Activated CD8-positive, alpha-beta memory T cell treated with anti-CD3 and anti-CD28 coated beads, Interleukin-2, amount 50 U/mL, for 24 hours (primary cell): ENCODE data around the gene MARCHF2.

Experiments
- DNase-seq: peaks from one replicate; pipeline ENCODE4 v3.0.0-alpha.2; 2020; ENCODE audit errors: extremely low read depth

Gene MARCHF2

DNA sequence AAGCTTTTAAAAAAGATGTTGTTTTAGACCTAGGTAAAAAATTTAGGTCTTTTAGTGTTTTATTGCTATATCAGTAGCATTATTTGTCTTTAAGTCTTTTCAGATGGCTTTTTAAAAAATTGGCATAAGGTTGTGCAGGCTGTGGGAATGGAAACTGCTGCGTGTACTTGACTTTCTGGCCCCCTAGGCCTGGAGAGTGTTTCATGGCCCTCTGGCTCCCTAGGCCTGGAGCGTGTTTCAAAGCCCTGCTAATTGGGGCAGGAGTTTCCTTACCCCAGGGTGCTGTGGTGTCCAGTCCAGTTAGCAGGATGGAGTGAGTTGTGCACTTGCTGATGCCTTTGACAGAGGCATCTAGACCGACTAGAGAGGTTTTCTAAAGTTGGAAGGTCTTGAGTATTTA lies 65.5 kb downstream of the MARCHF2 start:
- DNase-seq: no peak

DNA sequence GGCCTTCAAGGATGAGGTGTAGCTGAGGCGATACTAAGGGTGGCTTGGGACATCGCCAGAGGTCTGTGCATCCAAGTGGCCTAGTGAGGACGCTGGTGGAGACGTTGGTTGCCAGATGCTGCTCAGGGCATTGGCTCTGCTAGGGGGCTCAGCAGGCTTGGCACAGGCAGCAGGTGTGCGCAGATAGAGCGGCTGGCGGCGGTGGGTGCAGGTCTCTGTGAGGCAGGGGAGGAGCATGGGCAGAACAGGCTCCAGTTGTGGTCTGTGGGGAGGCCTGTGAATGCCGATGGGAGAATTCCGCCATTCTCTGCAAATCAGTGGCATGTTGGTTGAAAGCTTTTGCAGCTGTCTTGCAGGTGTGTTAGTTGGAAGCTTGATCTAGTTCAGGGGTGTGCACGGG lies 68.1 kb downstream of the MARCHF2 start:
- DNase-seq: no peak

DNA sequence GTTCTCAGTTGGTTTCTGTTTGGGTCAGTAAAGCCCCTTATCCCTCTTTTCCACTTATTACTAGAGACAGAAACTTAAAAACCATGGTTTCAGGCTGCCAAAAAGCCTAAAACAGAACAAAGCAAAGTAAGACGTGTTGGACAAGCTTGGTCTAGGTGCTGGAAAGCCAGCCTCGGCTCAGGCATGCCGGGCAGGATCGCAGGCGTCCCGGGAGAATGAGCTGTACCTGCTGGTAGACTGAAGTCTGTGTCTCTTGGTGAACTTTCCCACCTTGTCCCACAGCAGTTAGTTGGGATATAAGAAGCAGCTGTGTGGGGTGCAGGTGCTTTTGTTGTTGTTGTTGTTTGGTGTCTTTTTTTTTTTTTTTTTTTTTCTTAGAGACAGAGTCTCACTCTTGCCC lies 68.5 kb downstream of the MARCHF2 start:
- no peak for DNase-seq

- no peak for DNase-seq
Measured at GRCh38 chr19:8482696-8483095, 69.6 kb downstream of the MARCHF2 start.

- DNase-seq: no peak
Measured at GRCh38 chr19:8483165-8483564, 70.1 kb downstream of the MARCHF2 start.

DNA sequence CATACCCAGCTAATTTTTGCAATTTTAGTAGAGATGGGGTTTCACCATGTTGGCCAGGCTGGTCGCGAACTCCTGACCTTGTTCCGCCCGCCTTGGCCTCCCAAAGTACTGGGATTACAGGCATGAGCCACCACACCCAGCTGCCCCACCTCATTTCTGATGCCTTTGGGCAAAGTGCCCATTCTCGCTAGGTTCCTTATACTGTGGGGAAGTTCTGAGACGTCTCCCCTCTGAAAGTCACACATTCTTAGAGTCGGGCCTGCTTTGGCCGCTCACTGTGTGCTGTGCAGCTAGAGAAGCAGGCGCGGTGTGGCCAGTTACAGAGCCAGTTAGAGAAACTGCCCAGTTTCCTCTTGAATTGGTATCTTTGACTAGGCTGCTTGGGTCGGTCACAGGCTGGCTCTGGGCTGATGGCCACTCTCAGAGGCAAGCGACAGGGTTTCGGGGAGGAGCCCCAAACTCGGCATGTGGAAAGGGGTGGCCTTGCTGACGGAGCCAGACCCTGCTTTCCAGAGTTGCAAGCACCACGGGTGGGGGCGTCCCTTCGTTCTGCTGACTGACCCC lies 71.3 kb downstream of the MARCHF2 start:
- DNase-seq: no peak

- no peak for DNase-seq
Measured at GRCh38 chr19:8485561-8486371, 72.7 kb downstream of the MARCHF2 start.

DNA sequence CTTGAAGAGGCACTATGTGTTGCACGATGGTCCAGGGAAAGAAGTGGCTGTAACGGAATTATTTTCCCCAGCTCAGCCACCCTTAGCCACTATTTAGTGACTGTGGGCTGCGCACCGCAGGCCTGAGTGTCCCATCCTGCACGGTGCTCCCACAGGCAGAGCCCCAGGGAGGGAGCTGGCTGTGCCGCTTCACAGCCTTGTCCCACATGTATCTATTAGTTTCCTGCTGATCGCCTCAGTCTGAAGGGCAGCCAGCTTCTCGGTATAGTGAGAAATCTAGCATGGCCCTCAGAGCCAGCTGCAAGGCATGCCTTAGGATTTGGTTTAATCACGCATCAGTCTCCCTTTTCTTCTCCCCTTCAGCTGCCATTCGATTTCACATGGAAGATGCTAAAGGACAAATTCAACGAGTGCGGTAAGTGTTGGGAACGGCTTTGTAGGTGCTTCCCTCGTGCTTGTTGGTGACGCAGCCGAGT lies 73.6 kb downstream of the MARCHF2 start:
- no peak for DNase-seq

DNA sequence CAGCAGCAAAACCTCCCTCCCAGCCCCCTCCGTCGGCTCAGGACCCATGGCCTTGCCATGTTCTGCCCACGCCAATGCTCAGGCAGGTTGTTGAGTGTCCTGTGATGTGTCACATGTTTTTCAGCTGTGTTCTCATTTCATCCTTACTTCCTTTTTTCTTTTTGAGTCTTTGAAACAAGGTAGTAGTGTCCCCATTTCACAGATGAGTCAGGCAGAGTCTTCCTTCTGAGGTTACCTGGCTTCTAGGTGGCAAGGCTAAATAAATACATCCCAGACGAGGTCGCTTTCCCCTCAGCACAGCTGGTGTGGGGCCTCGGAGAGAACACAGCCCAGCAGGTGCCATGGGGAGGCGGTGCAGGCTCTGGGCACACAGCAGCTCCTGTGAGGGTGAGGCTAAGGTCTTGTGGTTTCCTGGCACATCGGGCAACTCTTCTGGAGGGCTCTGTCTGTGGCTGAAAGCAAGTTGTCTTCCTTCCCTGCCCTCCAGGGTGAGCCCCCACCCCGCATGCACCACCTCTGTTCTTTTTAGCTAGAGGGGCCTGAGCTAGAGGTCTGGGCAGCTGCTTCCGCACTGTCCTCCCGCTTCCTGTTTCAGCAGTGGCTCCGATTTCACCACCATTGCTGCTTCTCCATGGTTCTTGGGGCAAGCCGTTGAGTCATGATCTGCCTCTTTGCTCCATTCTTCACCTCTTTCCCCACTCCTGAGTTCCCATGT lies 74.2 kb downstream of the MARCHF2 start:
- DNase-seq: no peak

- DNase-seq: no peak
Measured at GRCh38 chr19:8488365-8488764, 75.3 kb downstream of the MARCHF2 start.
